GM18517 (cell line): Measurements from ENCODE around the gene RHCG.
A peak's percentile ranks its signal among the peaks of the same experiment; 100 is the strongest.

ENCODE experiments used
- ATAC-seq: cut with Tn5 transposase; IDR thresholded peaks from one replicate; pipeline ENCODE4 v1.9.1; 2021; ENCODE audit warnings: mild to moderate bottlenecking, moderate library complexity; ENCODE audit not compliant: unreplicated experiment

Gene RHCG

DNA sequence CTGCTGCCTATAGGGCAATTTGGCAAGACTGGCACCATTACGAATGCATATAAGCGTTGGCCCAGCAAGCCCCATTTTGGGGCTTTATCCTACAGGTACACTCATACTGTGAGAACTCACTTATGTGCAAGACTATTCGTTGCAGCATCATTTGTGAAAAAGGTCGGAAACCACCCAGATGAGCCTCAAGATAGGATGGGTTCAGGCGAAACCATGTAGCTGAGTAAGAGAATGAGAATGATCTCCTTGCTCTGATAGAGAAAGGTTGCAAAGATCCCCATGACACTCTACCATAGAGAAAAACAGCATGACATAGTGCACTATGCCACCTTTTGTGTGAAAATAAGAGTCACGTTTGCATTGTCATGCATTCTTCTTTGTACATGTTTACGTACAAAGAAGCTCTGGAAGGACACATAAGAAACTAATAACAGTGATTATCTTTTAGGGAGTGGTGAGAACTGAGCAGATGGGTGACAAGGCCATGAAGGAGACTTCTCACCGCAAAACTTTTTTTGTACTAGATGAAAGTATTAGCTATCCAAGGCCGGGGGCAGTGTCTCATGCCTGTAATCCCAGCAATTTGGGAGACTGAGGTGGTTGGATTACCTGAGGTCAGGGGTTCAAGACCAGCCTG is 50.0 kb downstream of the RHCG start:
- no peak for ATAC-seq

DNA sequence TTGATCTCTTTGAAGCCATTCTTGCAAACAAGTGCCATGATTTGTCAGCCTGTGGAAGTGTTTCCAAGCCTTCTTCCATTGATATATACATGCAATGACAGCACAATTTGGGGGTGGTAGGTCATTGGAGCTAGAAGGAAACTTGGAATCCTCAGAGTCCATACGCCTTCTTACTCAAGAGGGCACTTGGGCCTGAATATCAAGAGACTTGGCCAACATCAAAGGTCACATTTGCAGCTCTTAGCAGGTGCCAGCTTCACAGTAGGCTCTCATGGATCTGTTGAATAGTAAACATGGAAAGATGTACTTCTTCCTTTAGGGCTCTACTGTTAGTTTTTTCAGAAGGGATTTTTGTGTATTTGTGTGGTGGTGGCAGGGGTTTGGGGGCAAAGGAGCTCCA is 50.9 kb downstream of the RHCG start:
- no peak for ATAC-seq

DNA sequence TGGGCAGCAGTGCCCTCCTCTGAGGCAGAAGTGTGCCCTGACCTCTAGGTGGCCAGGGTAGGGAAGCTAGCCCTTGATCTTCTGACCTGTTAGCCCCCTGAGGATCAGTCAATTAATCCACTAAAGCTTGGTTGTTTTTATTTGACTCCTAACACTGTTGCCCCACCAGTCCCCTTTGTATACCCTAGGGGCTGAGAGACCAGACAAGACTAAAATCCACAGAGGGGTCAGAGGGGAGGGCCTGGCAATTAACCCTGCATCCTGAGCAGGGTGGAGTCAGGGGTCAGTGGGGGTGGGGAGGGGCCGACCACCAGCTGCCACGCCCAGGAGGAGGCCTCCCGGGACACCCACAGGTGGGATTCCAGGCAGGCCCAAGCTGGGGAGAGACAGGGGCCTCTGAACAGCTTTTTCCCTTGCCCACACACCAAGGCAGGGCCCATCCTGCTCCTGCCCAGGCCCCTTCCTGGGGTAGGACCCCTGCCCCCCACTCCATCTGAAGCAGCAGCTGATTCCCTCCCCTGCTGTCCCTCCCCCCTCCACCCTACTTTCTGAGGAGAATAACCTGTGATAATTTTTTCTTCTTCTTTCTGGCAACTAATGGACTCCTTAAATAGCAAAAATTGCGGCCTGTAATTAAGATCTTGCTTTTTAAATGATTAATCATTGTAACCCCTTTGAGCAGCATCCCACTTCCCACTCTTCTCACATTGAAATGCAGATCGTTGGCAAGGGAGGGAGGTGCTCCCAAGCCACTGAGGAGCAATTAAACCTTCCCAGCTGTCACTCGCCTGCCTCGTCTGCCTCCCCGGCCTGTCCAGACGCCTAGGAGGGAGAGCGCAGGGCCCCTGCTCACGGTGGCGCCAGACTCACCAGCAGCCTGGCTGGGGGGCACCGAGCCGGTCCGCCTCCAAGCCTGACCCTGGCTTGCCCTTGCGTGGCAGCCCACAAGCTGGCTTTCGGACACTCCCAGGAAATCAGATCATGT is 51.9 kb downstream of the RHCG start:
- no peak for ATAC-seq

DNA sequence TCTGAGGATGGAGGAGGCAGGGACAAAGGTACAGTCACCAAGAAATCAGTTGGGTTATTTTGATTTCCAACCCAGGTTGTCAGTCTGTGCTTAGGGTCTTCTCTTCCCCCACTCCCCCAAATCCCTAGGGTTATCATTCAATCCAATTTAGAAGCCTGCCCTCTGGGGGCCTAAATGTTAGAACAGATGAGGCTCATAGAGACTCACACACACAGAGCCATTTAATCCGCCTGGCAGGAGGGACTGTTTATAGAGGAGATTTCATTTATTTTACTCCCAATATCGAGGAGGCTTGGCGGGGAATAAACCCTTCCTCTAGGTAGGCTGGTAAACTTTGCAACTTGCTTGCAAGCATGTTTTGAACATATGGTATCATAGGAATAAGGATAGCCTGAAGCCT is 52.8 kb downstream of the RHCG start:
- ATAC-seq: no peak

DNA sequence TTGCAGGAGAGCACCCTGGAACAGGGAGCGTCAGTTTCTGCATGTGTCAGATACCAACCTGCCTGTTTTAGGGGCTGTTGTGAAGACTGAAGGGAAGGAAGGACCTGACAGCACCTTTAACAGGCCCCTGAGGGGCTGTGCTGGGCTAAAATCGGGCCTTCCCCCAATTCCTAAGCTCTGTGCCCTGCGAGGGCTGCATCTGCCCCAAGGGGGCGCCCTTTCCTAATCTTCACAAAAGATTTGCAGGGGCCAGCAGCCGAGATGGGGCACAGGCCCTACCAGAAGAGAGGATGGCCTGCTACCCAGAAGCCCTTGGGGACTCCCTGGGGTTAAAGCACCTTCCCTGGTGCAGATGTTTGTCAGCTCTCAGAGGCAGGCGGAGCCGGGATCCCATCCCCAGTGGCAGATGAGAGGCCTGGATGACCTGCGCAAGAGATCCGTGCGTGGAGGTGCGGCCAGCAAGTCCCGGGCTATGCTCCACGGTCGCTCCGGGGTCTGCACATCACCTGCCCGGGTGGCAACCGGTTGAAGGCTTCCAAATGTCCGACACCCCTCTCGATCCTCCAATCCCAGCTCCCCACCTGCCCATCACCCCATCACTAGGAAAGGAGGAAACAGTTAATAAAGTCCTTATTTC is 53.6 kb downstream of the RHCG start:
- no peak for ATAC-seq

DNA sequence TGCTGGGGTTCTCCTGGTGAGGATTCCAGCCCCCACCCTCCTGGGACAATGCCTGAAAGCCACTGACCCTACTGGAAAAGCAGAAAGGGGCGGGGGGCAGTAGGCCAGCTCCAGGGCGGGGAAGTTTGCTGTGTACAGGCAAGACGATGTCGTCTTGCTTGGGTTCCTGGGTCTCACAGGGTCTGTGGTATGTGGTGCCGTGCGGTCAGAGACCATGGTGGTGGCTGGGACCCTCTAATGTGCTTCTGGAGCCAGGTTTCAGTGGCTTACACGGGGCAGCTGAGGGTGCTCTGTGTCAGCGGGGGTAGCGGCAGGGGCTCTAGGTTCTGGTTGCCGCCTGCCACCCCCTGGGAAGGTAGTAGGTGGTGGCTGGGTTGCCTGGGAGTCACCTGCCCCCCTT is 54.2 kb downstream of the RHCG start:
- ATAC-seq: no peak

DNA sequence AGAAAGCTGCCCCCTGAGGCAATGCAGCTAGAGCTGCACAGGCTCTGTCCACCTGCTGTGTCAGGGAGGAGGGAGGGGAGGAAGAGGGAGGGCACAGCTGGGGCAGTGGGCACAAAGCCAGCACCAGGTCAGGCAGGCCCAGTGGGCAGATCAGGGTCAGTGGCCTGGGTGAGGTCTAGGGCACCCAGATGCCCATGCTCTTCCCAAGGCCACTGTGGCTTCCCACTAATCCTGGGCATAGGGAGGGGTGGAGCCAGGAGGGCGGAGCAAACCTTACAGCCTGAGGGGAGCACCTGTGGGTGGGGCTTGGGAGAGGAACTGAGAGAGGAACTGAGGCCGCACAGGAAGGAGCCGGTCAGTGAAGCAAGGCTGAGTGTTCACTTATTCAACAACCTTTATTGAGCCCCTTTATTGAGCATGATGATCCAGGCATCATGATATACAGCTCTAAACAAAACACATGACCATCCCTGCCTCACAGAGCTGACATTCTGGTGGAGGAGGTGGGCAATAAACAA is 55.0 kb downstream of the RHCG start:
- ATAC-seq: peak; percentile 96

DNA sequence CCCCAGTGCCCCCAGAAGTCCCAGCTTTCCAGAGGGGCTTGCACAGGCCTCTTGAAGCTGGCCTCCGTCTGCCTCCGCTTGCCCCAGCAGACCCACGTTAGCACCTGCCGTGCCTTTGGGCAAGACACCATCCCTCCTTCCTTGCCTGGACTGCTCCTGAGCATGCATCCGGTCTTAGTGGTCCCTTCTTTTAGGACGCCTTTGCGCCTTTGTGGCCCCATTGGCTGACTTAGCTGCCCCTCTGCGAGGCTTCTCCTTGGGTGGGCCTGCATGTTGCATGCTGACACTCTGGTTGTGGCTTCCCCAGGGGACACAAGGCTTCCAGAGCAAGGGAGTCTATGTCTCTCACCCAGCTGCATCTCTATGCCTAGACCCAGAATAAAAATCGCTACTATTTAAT is 56.6 kb downstream of the RHCG start:
- no peak for ATAC-seq

DNA sequence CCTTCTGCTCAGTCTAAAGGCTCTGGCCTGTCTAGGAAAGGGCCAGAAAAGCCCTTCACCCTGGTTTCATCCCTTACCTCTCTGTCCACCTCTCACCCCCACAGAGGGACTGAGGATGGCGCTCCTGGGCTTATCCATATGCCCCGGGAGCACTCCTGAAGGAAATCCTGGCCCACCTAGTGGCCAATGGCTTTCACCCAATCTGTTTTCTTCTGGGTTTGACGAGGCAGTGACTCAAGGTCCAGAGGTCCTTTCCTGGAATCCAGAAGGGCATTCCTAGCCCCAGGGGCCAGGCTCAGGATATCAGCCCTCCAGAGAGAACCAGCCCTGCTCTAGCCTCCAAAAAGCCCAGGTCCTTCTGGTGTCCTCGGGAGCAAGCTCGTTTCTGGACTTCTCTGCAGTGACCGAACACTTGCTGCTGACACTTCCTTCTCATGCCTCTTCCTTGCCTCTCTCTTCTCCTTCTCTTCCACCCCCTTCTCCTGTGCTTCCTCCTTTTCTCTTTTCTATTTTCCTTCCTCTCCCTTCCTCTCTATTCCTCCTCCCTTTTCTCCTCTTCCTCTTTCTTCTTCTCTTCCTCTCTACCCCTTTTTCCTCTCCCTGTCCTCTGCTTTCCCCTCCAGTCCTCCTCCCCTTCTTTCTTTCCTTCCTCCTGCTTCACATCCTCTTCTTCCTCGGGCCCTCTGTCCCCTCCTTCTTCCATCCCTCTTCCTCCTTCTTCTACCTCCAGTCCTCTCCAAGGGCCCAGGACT is 59.6 kb downstream of the RHCG start:
- no peak for ATAC-seq

DNA sequence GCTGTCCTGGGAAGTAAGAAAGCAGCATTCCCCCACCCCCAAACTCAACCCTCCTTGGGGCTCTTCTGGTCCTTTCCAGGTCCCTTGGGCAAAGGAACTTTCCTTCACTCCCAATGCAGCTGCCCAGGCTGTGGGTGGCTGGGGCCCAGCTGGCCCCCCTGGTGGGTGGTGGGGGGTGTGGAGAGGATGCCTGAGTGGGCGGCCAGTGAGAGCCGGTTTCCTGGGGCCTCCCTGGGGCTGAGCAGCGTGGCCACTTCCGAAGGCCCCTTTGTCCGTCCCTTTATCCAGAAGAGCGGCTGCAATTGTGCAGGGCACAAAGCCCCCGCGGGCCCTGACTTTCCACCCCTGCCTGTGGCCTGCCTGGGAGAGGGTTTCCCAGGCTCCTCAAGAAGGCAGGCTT is 61.0 kb downstream of the RHCG start:
- ATAC-seq: no peak

DNA sequence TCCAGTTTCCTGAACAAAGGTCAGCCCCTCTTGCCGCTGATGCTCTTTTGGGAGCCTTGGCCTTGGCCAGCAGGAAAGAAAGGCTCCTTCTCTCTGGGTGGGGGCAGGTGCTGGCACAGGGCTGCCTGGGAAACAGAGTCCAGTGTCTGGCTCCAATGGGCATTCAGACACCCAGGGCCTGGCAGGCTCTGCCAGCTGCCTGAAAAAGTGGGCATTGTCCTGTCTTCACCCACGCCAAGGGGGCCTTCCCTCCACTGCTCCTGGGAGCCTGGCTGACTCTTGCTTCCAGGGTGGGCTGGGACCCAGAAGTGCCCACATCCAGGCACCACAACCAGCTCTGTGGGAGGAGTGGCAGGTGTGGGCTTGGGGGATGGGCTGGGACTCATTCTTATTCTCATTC is 62.7 kb downstream of the RHCG start:
- ATAC-seq: no peak

DNA sequence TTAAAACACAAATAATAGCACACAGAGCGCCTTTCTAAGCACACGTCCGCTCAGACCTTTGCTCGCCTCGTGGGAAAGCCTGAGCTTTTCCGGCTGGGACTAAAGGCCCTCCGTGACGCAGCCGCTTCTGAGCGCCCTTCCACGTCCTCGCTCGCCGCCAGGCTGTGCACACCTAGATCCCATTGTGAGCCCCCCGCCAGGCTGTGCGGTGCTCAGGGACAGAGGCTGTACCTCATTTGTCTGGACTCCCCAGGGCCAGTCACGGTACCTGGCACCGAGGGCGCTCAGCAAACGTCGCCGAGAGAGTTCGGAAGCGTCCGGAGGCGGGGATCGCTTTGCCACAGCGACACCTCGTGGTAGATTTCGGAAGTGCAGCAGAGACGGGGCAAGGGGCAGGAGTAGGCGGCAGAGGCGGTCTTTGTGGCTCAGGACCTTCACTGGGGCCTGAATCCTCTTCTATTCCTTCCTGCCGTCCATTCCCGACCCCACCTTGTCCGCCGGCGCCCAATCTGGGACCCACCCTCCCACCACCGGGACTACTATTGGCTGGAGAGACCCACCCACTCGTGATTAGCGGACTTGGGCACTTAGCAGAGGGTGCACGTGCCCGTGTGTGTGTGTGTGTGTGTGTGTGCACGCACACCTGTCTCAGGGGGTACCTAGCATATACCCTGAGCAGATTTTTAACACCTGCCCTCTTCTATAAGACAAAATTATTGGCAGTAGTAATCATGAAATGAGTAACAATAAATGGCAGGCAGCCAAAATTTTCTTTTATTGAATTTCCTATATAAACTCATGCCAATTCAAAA is 65.6 kb downstream of the RHCG start:
- ATAC-seq: peak; percentile 90

DNA sequence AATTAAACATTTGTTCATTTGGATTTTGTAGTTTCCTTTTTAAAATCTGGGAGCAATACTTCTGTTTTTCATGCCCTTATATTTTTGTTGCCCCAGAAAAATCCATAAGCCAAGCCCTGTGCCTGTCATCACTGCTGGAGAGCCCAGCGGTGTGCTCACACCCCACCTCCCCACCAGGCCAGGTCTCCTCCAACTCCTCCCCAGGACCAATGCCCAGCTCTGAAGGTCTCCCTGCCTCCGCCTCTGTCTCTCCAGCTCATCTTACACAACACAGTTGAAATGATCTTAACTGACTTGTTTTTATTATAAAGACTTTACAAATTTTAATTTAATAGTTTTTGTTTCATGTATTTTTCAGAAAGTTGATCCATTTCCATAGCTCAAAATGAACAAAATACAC is 66.4 kb downstream of the RHCG start:
- ATAC-seq: no peak

DNA sequence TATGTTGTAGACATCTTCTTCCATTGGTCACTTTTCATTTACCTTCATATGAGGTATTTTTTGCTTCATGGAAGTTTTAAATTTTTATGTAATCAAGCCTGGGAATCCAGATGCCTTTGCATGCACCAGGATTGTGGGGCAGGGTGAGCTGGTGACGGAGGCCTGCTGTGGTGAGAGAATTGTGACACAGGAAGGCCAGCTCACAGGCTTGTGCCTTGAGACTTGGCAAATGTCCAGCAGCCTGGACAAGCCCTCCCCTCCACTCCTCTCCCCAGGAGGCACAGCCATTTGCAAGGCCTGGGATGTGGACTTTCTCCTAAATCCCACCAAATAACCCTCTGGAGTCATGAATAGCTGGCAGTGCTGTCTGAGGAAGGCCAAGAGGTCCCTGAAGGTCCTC is 67.4 kb downstream of the RHCG start:
- no peak for ATAC-seq

DNA sequence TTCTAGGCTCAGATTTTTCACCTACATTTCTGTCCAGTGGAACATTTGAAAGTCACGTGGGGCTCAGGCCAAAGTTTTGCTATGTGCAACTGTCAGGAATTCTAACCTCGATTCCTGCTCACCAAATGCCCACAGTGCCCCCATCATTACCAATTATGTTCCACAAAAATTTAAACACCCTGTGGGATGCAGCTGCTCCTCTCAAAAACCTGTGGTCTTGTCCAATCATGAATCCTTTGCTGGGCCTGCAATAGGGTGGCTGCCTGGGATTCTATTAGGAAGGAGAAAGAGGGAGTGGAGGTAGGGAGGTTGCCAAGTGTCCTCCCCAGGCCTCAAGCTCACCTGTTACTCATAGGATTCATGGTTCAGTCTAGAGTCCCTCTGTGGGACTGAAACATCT is 68.1 kb downstream of the RHCG start:
- ATAC-seq: no peak

DNA sequence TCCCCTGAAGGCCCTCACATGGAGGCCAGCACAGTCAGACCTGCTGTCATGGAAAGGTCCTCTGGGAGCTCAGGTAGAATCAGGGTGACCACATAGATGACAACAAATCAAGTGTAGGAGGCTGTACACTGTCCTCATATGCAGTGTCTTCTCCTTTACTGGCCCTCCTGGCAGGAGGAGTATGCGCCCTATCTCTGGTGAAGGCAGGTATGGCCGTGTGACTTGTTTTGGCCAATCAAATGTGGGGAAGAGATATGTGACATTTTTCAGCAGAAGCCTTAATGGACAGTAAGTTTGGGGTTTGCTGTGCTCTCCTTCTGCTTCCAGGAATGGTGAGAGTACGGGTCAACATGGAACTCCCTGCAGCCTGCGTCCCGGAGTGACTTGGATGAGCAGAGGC is 69.9 kb downstream of the RHCG start:
- ATAC-seq: no peak

DNA sequence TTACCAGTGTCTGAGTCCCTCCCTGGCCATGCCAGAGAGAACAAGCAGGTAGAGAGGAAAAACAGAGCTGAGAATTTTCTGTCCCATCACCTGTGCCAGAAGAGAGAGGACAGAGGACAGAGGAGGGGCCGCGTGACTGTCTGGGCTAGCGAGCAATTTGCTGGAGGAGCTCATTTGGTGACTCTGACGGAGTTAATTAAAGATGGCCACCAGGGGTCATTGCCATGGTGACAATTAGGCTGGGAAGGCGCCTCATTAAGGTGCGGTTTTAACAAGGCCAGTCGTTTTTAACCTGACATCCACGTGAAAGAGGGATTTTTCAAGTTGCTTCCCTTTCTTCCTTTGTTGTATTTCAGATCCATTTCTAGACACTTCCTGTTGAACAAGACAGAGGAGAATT is 72.4 kb downstream of the RHCG start:
- no peak for ATAC-seq
